ENCODE results near the gene MAP2K1. TPM values are rescaled to one million over a fixed set of nuclear protein-coding genes. Genes with fewer than 3 reads are reported as not detected.

MAP2K1 gene
- total and polyA plus RNA-seq, 2 donors from 2014 or later, result 33.1 to 49.4 TPM

DNA sequence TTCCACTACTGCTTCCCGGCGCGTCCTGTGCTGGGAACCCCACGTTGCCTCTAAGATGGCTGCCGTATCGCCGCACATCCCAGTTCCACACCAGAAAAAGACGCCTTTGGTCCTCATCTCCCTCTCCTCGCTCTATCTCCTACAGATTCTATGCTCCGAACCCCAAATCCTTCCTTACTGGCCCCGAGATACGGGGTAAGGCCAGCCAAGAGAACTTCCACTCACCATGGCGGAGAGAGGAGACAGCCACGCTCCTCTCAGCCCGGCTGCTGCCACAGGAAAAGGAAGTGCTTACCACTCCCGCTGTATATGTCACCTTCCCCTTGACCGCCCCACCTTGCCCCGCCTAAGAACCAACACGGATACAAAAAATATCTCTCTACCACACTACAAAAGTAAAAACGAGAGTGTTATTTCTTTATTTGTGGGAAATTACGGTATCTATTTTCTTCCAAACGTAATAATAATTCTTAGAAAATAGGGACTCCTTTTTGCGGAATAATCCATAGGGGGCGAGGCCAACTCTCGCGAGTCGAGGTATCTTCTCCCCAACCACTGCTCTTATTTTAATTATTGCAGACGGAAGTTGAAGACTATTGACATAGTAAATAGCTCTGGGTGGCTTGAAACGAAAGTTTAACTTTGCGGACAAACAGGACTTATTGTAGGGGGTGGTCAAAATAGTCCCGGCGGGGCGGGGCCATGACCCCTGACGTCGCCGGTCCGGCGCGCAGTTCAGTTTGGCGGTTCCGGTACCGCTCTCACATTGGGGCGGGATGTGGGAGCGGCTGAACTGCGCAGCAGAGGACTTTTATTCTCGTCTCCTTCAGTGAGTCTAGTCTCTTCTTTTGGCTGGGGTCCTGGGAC lies 118.1 kb downstream of the MAP2K1 start, which contains the start of the genes RPL4 and ZWILCH:
RPL4 (minus strand) TSS at position 293 of the 867 bp plus-strand sequence; CDS start at position 228, 65 bp downstream.
ZWILCH (plus strand) TSS at position 764 of the 867 bp plus-strand sequence; CDS start at position 777, 13 bp downstream.
- Histone ChIP-seq H3K4me1 (ENCODE audit: control insufficient read depth in 2 of 3, insufficient read depth in 2 of 3, low read depth in 1 of 3, low read length in 3 of 3) (peaks cover 3 to 7% (median 5%) of the 10 kb centered on the region in 3 donors), H3K4me3 (ENCODE audit: low read length in 3 of 3) (peak within 1 kb of the TSS; percentile 95 to 98 (median 97)), H3K9ac (ENCODE audit: low read length in 3 of 3) (peak within 1 kb of the TSS; percentile 95 to 96 (median 95)), H3K27me3 (ENCODE audit: control insufficient read depth, insufficient read depth, low read length) (no peaks in the 10 kb centered on the region), H3K9me3 (ENCODE audit: control insufficient read depth in 2 of 3, insufficient read depth in 1 of 3, low read length in 3 of 3) (no peaks in the 10 kb centered on the region), H3K36me3 (ENCODE audit: control insufficient read depth in 2 of 3, insufficient read depth in 3 of 3, low read length in 3 of 3) (peaks cover 5 to 26% (median 23%) of the 10 kb centered on the region in 3 donors), H3K27ac (ENCODE audit: low read depth in 2 of 2, low read length in 2 of 2) (peak within 1 kb of the TSS; percentile 93 to 98)
- TF ChIP-seq, protein P1, sequence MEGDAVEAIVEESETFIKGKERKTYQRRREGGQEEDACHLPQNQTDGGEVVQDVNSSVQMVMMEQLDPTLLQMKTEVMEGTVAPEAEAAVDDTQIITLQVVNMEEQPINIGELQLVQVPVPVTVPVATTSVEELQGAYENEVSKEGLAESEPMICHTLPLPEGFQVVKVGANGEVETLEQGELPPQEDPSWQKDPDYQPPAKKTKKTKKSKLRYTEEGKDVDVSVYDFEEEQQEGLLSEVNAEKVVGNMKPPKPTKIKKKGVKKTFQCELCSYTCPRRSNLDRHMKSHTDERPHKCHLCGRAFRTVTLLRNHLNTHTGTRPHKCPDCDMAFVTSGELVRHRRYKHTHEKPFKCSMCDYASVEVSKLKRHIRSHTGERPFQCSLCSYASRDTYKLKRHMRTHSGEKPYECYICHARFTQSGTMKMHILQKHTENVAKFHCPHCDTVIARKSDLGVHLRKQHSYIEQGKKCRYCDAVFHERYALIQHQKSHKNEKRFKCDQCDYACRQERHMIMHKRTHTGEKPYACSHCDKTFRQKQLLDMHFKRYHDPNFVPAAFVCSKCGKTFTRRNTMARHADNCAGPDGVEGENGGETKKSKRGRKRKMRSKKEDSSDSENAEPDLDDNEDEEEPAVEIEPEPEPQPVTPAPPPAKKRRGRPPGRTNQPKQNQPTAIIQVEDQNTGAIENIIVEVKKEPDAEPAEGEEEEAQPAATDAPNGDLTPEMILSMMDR (IDR thresholded peaks at IDR 0.05; ENCODE audit: borderline replicate concordance, extremely low read depth, insufficient read depth), result no peak
- FAIRE-seq (no peak), DNase-seq (peak; percentile 79 to 94 (median 87))
- intact Hi-C loops (cut with DNase I), result no loop called here

DNA sequence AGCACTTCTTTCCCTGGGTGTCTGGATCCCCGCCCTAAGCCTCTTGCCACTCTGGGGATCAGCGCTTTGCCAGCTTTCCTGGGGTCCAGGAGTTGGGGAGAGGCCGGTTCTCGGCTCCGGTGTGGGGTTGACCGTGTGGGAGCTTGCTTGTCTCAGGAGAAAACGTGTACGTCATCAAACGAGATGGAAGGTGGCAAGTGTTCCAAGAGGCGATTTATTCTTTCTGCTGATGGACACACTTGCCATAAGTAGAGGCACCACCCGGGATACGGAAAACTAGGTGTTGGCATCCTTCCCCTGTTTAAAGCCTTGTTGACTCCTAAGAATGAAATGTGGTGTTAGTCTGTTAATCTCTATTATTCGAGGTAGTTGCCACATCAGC lies 118.7 kb downstream of the MAP2K1 start:
- Histone ChIP-seq H3K36me3 (ENCODE audit: control insufficient read depth in 2 of 3, insufficient read depth in 3 of 3, low read length in 3 of 3) (peaks cover 3 to 21% (median 16%) of the 10 kb centered on the region in 3 donors), H3K27ac (ENCODE audit: low read depth in 2 of 2, low read length in 2 of 2) (peak overlapping the region in 1 of 2 donors; percentile 93), H3K4me1 (ENCODE audit: control insufficient read depth in 2 of 3, insufficient read depth in 2 of 3, low read depth in 1 of 3, low read length in 3 of 3) (peaks cover 3 to 7% (median 5%) of the 10 kb centered on the region in 3 donors), H3K9ac (ENCODE audit: low read length in 3 of 3) (peak overlapping the region; percentile 77 to 96 (median 95)), H3K9me3 (ENCODE audit: control insufficient read depth in 2 of 3, insufficient read depth in 1 of 3, low read length in 3 of 3) (no peaks in the 10 kb centered on the region), H3K4me3 (ENCODE audit: low read length in 3 of 3) (peak overlapping the region; percentile 95 to 98 (median 97)), H3K27me3 (ENCODE audit: control insufficient read depth, insufficient read depth, low read length) (no peaks in the 10 kb centered on the region)
- TF ChIP-seq, protein P1 (IDR thresholded peaks at IDR 0.05; ENCODE audit: borderline replicate concordance, extremely low read depth, insufficient read depth), result no peak
- no peak for FAIRE-seq
- intact Hi-C loops (cut with DNase I), result no loop called here
- no peak for DNase-seq

DNA sequence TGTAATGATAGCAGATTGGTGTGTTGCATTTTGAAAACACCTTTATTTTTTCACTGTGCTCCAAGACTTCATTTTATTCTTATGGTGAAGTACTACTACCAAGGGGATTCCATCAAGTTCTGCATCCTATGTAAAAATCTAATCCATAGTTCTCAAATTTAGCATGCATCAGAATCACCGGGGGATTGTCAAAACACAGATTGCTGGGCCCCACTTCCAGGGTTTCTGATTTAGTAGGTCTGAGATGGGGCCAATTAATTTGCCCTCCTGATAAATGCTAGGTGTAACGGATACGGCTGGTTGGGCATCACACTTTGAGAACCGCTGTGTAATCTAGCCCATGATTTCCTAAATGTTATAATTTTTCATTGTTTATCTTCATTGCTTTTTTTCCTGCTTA lies 119.1 kb downstream of the MAP2K1 start:
- no peaks in the 10 kb centered on the region for H3K9me3 ChIP-seq (ENCODE audit: control insufficient read depth in 2 of 3, insufficient read depth in 1 of 3, low read length in 3 of 3)
- peaks cover 3 to 7% (median 5%) of the 10 kb centered on the region in 3 donors for H3K4me1 ChIP-seq (ENCODE audit: control insufficient read depth in 2 of 3, insufficient read depth in 2 of 3, low read depth in 1 of 3, low read length in 3 of 3)
- no peak overlapping the region for H3K27ac ChIP-seq (ENCODE audit: low read depth in 2 of 2, low read length in 2 of 2)
- TF ChIP-seq, protein P1 (IDR thresholded peaks at IDR 0.05; ENCODE audit: borderline replicate concordance, extremely low read depth, insufficient read depth), result no peak
- peak overlapping the region; percentile 95 to 98 (median 97) for H3K4me3 ChIP-seq (ENCODE audit: low read length in 3 of 3)
- no peaks in the 10 kb centered on the region for H3K27me3 ChIP-seq (ENCODE audit: control insufficient read depth, insufficient read depth, low read length)
- DNase-seq (peak in 1 of 5 donors; percentile 19), FAIRE-seq (no peak)
- peaks cover 3 to 17% (median 13%) of the 10 kb centered on the region in 3 donors for H3K36me3 ChIP-seq (ENCODE audit: control insufficient read depth in 2 of 3, insufficient read depth in 3 of 3, low read length in 3 of 3)
- intact Hi-C loops (cut with DNase I), result no loop called here
- H3K9ac ChIP-seq (ENCODE audit: low read length in 3 of 3), result peak overlapping the region in 2 of 3 donors; percentile 95 to 96

Data from kidney (tissue), 14 donors.